K562 (cell line): Measurements from ENCODE around the gene PRCP. TPM values are rescaled to one million over a fixed set of nuclear protein-coding genes. Genes with fewer than 3 reads are reported as not detected.

ENCODE experiments used
- CREB5 ChIP-seq: fragments of 250-450 bp; sonication (Bioruptor Pico); IDR thresholded peaks from 2 replicates; pipeline ENCODE4 v1.5.0; 2020; ENCODE audit warnings: mild to moderate bottlenecking
- DPF2 ChIP-seq: fragments of 450-650 bp; IDR thresholded peaks from 2 replicates; pipeline ENCODE4 v1.6.1; 2016
- ELF4 ChIP-seq: fragments of 450-650 bp; formaldehyde crosslinking; IDR thresholded peaks from 2 replicates; pipeline ENCODE4 v1.4.0; 2022; ENCODE audit warnings: missing genetic modification characterization
- HNRNPL ChIP-seq: fragments of 200-400 bp; formaldehyde crosslinking; IDR thresholded peaks from 2 replicates; pipeline ENCODE4 v1.6.1; 2017; ENCODE audit warnings: low read depth, mild to moderate bottlenecking, low read length
- MBD2 ChIP-seq: sonication (generic); IDR thresholded peaks from 2 replicates; pipeline ENCODE4 v1.6.1; 2016; ENCODE audit warnings: low read depth, borderline replicate concordance
- MECOM ChIP-seq: fragments of 250-450 bp; sonication (Bioruptor Pico); IDR thresholded peaks from 2 replicates; pipeline ENCODE4 v1.8.0; 2022; ENCODE audit warnings: inconsistent platforms
- NFE2L1 ChIP-seq: fragments of 450-650 bp; IDR thresholded peaks from 2 replicates; pipeline ENCODE4 v1.6.1; 2016; ENCODE audit warnings: missing genetic modification characterization, low read depth, mild to moderate bottlenecking, missing compliant biosample characterization, moderate library complexity, borderline replicate concordance
- NR2C1 ChIP-seq, 2 experiments: fragments of 450-650 bp; IDR thresholded peaks; 2 replicates each; pipeline ENCODE4 v1.6.1; 2017; ENCODE audit warnings: mild to moderate bottlenecking in 2 of 2, antibody characterized with exemption in 1 of 2, inconsistent platforms in 1 of 2, missing compliant biosample characterization in 1 of 2, missing genetic modification characterization in 1 of 2
- PTTG1 ChIP-seq: fragments of 450-650 bp; IDR thresholded peaks from 2 replicates; pipeline ENCODE4 v1.6.1; 2016; ENCODE audit warnings: low read depth, mild to moderate bottlenecking, missing genetic modification characterization, missing compliant biosample characterization
- SIX5 ChIP-seq, 2 experiments: IDR thresholded peaks; 2 replicates each; pipeline ENCODE4 v1.6.1; 2011; ENCODE audit warnings: low read length in 2 of 2, borderline replicate concordance in 1 of 2, low read depth in 1 of 2, mild to moderate bottlenecking in 1 of 2, moderate library complexity in 1 of 2; ENCODE audit not compliant: insufficient read depth in 1 of 2
- SLC30A9 ChIP-seq: fragments of 250-450 bp; sonication (Bioruptor Pico); IDR thresholded peaks from 2 replicates; pipeline ENCODE4 v1.8.0; 2022; ENCODE audit warnings: mild to moderate bottlenecking, moderate library complexity
- SMARCB1 ChIP-seq: IDR thresholded peaks from 2 replicates; pipeline ENCODE4 v1.6.1; 2011; ENCODE audit warnings: improper control_type of control experiment, low read depth; ENCODE audit not compliant: insufficient read length
- THAP12 ChIP-seq: fragments of 250-450 bp; sonication (Bioruptor Pico); IDR thresholded peaks from 2 replicates; pipeline ENCODE4 v1.9.0; 2021; ENCODE audit warnings: mild to moderate bottlenecking, inconsistent platforms
- ZC3H11A ChIP-seq: IDR thresholded peaks from 2 replicates; pipeline ENCODE4 v1.6.1; 2012; ENCODE audit warnings: low read depth, low read length, improper control_type of control experiment
- ZC3H4 ChIP-seq: sonication (generic); formaldehyde crosslinking; IDR thresholded peaks from 2 replicates; pipeline ENCODE4 v1.9.0; 2021; ENCODE audit warnings: missing genetic modification reagents, borderline replicate concordance
- ZC3H8 ChIP-seq: fragments of 450-650 bp; IDR thresholded peaks from 2 replicates; pipeline ENCODE4 v1.6.1; 2017
- ZFP1 ChIP-seq: fragments of 450-650 bp; formaldehyde crosslinking; IDR thresholded peaks from 2 replicates; pipeline ENCODE4 v1.4.0; 2020; ENCODE audit warnings: mild to moderate bottlenecking, mixed read lengths
- ZKSCAN3 ChIP-seq: fragments of 250-450 bp; sonication (Bioruptor Pico); IDR thresholded peaks from 2 replicates; pipeline ENCODE4 v1.4.0; 2020
- ZNF551 ChIP-seq: fragments of 250-450 bp; sonication (Bioruptor Pico); IDR thresholded peaks from 2 replicates; pipeline ENCODE4 v1.5.0; 2021; ENCODE audit warnings: mild to moderate bottlenecking, moderate library complexity
- ZNF707 ChIP-seq: fragments of 250-450 bp; sonication (Bioruptor Pico); conservative IDR thresholded peaks from 2 replicates; pipeline ENCODE4 v1.8.0; 2022; ENCODE audit warnings: inconsistent platforms, mild to moderate bottlenecking, moderate library complexity
- polyA plus RNA-seq, 8 experiments: library from polyadenylated mRNA; depleted of rRNA in 4 of 8; stranded (reverse) in 5 of 8; unstranded in 3 of 8; fragments of >200 nt; fragmentation: Nextera tagmentation in 2 of 8; fragmentation: Illumina TruSeq in 1 of 8; extraction: Ambion mirVana in 2 of 8; extraction: Trizol in 1 of 8; gene quantifications; 2 replicates each; pipeline versions ENCODE4 v1.2.1 to v1.2.3, GENCODE V29; 2011 to 2014; ENCODE audit warnings: inconsistent platforms in 1 of 8, missing spikeins in 1 of 8
- total RNA-seq, 7 experiments: library from RNA; depleted of rRNA in 6 of 7; stranded (reverse); fragments of >200 nt in 6 of 7; fragmentation: Illumina TruSeq in 2 of 7; extraction: Trizol in 2 of 7; gene quantifications; 2 replicates each; pipeline versions ENCODE4 v1.2.1 to v1.2.3, GENCODE V29; 2011 to 2021; ENCODE audit warnings: low replicate concordance in 1 of 7
- TF ChIP-seq, protein P1 (sequence below): fragments of 450-650 bp; IDR thresholded peaks from 2 replicates; pipeline ENCODE4 v1.6.1; 2017; ENCODE audit warnings: antibody characterized with exemption, mild to moderate bottlenecking

PRCP gene
- total and polyA plus RNA-seq, 9 of the 15 experiments (the other 6 are each of a cell fraction or from before 2014, with no cell fraction given), result 9.5 to 43.1 (median 23.2) TPM

- no peak for TF ChIP-seq SLC30A9
- no peak for TF ChIP-seq ZC3H11A
- TF ChIP-seq NFE2L1 (tag), result no peak
- TF ChIP-seq MECOM, result no peak
- no peak for TF ChIP-seq CREB5 (CRISPR knock-in tag)
- no peak; the same call in 1 of the 2 replicates for TF ChIP-seq ZC3H4 (CRISPR knock-in tag)
- TF ChIP-seq ZNF551, result no peak
- no peak for TF ChIP-seq ZKSCAN3 (CRISPR knock-in tag)
- peak; percentile 71 for TF ChIP-seq ELF4 (CRISPR knock-in tag)
- TF ChIP-seq SMARCB1, result no peak
- TF ChIP-seq MBD2, result peak; percentile 42; the same call in 1 of the 2 replicates
- TF ChIP-seq ZFP1 (CRISPR knock-in tag), result no peak
- no peak for TF ChIP-seq NR2C1 (IDR thresholded peaks at IDR 0.05)
- TF ChIP-seq NR2C1 (tag; IDR thresholded peaks at IDR 0.05), result no peak
- TF ChIP-seq THAP12 (CRISPR knock-in tag), result peak; percentile 62; the same call in 1 of the 2 replicates
- no peak for TF ChIP-seq SIX5 (IDR thresholded peaks at IDR 0.05; ENCODE audit: borderline replicate concordance in 1 of 2, insufficient read depth in 1 of 2, low read depth in 1 of 2, low read length in 2 of 2)
- TF ChIP-seq, protein P1, sequence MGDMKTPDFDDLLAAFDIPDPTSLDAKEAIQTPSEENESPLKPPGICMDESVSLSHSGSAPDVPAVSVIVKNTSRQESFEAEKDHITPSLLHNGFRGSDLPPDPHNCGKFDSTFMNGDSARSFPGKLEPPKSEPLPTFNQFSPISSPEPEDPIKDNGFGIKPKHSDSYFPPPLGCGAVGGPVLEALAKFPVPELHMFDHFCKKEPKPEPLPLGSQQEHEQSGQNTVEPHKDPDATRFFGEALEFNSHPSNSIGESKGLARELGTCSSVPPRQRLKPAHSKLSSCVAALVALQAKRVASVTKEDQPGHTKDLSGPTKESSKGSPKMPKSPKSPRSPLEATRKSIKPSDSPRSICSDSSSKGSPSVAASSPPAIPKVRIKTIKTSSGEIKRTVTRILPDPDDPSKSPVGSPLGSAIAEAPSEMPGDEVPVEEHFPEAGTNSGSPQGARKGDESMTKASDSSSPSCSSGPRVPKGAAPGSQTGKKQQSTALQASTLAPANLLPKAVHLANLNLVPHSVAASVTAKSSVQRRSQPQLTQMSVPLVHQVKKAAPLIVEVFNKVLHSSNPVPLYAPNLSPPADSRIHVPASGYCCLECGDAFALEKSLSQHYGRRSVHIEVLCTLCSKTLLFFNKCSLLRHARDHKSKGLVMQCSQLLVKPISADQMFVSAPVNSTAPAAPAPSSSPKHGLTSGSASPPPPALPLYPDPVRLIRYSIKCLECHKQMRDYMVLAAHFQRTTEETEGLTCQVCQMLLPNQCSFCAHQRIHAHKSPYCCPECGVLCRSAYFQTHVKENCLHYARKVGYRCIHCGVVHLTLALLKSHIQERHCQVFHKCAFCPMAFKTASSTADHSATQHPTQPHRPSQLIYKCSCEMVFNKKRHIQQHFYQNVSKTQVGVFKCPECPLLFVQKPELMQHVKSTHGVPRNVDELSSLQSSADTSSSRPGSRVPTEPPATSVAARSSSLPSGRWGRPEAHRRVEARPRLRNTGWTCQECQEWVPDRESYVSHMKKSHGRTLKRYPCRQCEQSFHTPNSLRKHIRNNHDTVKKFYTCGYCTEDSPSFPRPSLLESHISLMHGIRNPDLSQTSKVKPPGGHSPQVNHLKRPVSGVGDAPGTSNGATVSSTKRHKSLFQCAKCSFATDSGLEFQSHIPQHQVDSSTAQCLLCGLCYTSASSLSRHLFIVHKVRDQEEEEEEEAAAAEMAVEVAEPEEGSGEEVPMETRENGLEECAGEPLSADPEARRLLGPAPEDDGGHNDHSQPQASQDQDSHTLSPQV, result peak; percentile 43; the same call in 1 of the 2 replicates
- TF ChIP-seq ZC3H8, result no peak
- no peak for TF ChIP-seq PTTG1
- peak; percentile 81 for TF ChIP-seq DPF2
- TF ChIP-seq ZNF707 (CRISPR knock-in tag), result no peak
- no peak for TF ChIP-seq HNRNPL
Observed at GRCh38 chr11:82900277-82901164, at the start of gene PRCP (continued).
